GM21786 (cell line): ENCODE measurements around the gene GNA14.
"Not testable (repeated sequence)": the region's sequence is repeated elsewhere in the genome, so short reads cannot be mapped to it uniquely, and the experiment has no call there.

Source experiments
- ATAC-seq: cut with Tn5 transposase; IDR thresholded peaks from one replicate; pipeline ENCODE4 v1.9.1; 2021; ENCODE audit not compliant: unreplicated experiment

GNA14 gene

GRCh38 chr9:77422969-77423368, 225.2 kb downstream of the GNA14 start:
- no peak for ATAC-seq

GRCh38 chr9:77421506-77422265, 226.4 kb downstream of the GNA14 start:
- ATAC-seq: no peak

GRCh38 chr9:77420641-77421040, 227.5 kb downstream of the GNA14 start:
- no peak for ATAC-seq

GRCh38 chr9:77418226-77418625, 229.9 kb downstream of the GNA14 start:
- no peak for ATAC-seq

GRCh38 chr9:77417566-77417965, 230.6 kb downstream of the GNA14 start:
- no peak for ATAC-seq

- not testable (repeated sequence) for ATAC-seq
These were observed 239.6 kb downstream of the GNA14 start for GRCh38 chr9:77408521-77408920.

- no peak for ATAC-seq
These were observed 244.9 kb downstream of the GNA14 start for GRCh38 chr9:77403239-77403638.

- ATAC-seq: no peak
These were observed 245.8 kb downstream of the GNA14 start for GRCh38 chr9:77402286-77402685.

GRCh38 chr9:77399964-77400363, 248.2 kb downstream of the GNA14 start:
- ATAC-seq: no peak

- not testable (repeated sequence) for ATAC-seq
These were observed 249.5 kb downstream of the GNA14 start for GRCh38 chr9:77398581-77398980.

GRCh38 chr9:77392328-77392727, 255.8 kb downstream of the GNA14 start:
- no peak for ATAC-seq

GRCh38 chr9:77391834-77392233, 256.3 kb downstream of the GNA14 start:
- ATAC-seq: no peak

- ATAC-seq: no peak
These were observed 261.9 kb downstream of the GNA14 start for GRCh38 chr9:77386187-77386586.

GRCh38 chr9:77384406-77384805, 263.7 kb downstream of the GNA14 start:
- ATAC-seq: no peak

- ATAC-seq: no peak
These were observed 272.1 kb downstream of the GNA14 start for GRCh38 chr9:77375956-77376532.

GRCh38 chr9:77374266-77374665, 273.9 kb downstream of the GNA14 start:
- ATAC-seq: no peak
